ENCODE data around the gene COPS6.
A peak's percentile ranks its signal among the peaks of the same experiment; 100 is the strongest.

COPS6 gene

DNA sequence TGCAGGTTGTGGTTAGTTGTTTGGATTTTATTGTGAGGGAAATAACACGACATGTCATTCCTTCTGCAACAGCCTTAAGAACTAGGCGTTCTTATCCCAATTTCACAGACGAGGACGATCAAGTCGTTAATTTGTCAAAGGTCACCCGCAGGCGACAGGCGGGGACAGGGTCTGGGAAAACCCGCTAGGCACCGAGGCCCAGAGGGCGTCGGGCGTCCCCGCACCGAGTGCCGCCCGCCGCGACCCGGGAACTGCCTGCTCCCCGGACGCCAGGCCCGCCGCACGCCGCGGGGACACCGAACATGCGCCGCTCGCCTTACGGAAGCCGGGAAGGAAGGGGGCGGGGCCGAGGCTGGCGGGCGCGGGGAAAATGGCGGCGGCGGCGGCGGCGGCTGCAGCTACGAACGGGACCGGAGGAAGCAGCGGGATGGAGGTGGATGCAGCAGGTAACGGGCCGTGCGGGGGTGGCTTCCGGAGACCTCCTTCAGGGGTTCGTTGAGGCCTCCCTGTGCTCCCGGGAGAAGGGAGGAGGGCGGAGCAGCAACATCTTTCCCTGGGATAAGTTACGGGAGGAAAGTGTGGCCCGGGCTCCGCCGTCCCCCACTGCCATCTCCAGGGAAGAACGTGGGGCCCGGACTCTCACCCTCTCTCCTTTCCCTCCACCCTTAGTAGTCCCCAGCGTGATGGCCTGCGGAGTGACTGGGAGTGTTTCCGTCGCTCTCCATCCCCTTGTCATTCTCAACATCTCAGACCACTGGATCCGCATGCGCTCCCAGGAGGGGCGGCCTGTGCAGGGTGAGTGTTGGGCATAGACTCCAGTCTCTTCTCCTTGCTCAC lies at the start of gene COPS6:
COPS6 (plus strand) TSS at position 349 of the 837 bp plus-strand sequence; CDS start at position 371, 22 bp downstream.
- FAIRE-seq, result no peak
- TF ChIP-seq, protein P1, sequence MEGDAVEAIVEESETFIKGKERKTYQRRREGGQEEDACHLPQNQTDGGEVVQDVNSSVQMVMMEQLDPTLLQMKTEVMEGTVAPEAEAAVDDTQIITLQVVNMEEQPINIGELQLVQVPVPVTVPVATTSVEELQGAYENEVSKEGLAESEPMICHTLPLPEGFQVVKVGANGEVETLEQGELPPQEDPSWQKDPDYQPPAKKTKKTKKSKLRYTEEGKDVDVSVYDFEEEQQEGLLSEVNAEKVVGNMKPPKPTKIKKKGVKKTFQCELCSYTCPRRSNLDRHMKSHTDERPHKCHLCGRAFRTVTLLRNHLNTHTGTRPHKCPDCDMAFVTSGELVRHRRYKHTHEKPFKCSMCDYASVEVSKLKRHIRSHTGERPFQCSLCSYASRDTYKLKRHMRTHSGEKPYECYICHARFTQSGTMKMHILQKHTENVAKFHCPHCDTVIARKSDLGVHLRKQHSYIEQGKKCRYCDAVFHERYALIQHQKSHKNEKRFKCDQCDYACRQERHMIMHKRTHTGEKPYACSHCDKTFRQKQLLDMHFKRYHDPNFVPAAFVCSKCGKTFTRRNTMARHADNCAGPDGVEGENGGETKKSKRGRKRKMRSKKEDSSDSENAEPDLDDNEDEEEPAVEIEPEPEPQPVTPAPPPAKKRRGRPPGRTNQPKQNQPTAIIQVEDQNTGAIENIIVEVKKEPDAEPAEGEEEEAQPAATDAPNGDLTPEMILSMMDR (IDR thresholded peaks at IDR 0.05; ENCODE audit: insufficient read depth, missing control alignments), result no peak
- peak; percentile 72 for DNase-seq (ENCODE audit: insufficient read length, low spot score)

DNA sequence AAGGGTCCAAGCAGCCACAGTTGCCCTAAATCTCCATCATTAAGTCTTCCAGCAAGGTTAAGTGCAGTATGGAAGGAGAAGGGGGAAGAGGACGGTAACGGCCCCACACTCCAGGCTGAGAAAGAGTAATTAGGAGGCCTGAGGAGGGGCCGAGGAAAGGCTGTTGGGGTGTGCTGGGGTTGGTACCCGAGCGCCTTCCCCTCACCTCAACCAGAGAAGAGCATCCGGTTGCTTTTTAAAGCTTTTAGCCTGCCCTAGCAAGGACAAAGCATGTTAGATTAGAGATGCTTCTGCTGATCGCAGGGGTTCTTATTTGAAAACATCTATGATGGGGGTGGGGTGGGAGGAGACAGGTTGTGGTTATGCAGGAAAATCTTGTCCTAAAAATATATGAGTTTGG lies 48.2 kb upstream of the COPS6 start:
- TF ChIP-seq, protein P1 (IDR thresholded peaks at IDR 0.05; ENCODE audit: insufficient read depth, missing control alignments), result no peak
- DNase-seq (ENCODE audit: insufficient read length, low spot score) (no peak), FAIRE-seq (no peak)

- no peak for FAIRE-seq
- TF ChIP-seq, protein P1 (IDR thresholded peaks at IDR 0.05; ENCODE audit: insufficient read depth, missing control alignments), result no peak
- no peak for DNase-seq (ENCODE audit: insufficient read length, low spot score)
These were observed 44.1 kb upstream of the COPS6 start for GRCh38 chr7:100044718-100045117.

DNA sequence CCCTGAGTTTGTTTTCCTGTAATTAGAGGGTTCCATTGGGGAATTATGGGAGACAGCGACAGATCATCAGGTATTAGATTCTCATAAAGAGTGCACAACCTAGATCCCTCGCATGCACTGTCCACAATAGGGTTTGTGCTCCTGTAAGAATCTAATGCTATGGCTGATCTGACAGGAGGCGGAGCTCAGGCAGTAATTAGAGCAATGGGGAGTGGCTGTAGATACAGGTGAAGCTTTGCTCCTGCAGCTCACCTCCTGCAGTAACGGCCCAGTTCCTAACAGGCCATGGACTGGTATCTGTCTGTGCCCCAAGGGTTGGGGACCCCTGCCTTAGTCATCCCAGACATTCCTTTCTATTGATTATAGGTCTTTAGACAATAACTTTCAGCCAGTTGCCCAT lies 40.1 kb upstream of the COPS6 start:
- DNase-seq (ENCODE audit: insufficient read length, low spot score) (no peak), FAIRE-seq (no peak)
- TF ChIP-seq, protein P1 (IDR thresholded peaks at IDR 0.05; ENCODE audit: insufficient read depth, missing control alignments), result no peak

- FAIRE-seq (no peak), DNase-seq (ENCODE audit: insufficient read length, low spot score) (peak; percentile 90)
- TF ChIP-seq, protein P1 (IDR thresholded peaks at IDR 0.05; ENCODE audit: insufficient read depth, missing control alignments), result peak; percentile 17
These were observed 39.1 kb upstream of the COPS6 start, which contains the start of gene ZSCAN21 for GRCh38 chr7:100049441-100050291. Gene ZSCAN21, plus strand, starts transcription at chr7:100049774. Its CDS starts 7,233 bp downstream, at chr7:100057007.

GRCh38 chr7:100051611-100052010 lies 37.2 kb upstream of the COPS6 start:
- no peak for DNase-seq (ENCODE audit: insufficient read length, low spot score)
- FAIRE-seq, result no peak
- TF ChIP-seq, protein P1 (IDR thresholded peaks at IDR 0.05; ENCODE audit: insufficient read depth, missing control alignments), result no peak

Measured in D721Med (cell line).